ENCODE results near the gene CAGE1.
"Not testable (repeated sequence)": the region's sequence is repeated elsewhere in the genome, so short reads cannot be mapped to it uniquely, and the experiment has no call there.

Gene CAGE1

DNA sequence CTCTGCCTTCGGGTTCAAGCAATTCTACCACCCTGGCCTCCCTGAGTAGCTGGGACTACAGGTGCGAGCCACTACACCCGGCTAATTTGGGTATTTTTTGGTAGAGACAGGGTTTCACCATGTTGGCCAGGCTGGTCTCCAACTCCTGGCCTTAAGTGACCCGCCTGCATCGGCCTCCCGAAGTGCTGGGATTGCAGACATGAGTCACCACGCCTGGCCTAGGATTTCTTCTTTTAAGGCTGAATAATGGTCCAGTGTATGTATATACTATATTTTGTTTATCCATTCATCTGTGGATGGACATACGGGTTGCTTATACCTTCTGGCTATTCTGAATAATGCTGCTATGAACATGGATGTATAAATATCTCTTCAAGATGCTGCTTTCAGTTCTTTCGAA lies 17.2 kb upstream of the CAGE1 start:
- DNase-seq: no peak

DNA sequence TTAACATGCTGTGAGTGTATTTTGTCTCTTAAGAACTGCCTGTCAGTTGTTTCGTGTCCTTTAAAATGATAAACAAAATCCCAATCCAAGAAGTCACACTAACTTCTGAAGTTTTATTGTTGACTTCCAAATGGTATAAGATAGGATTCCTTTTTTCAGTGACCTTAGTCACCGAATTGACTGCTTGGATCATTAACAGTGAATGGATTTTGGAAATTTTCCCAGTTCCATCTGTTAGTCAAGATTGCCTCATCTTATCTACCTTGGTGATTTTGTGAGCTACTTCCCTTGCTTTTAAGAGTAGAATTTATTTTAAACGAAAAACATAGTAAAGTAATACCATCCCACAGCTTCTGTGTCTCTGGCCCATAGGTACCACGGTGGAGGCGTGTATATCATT lies 15.0 kb upstream of the CAGE1 start:
- DNase-seq: no peak

GRCh38 chr6:7402716-7403115 lies 13.2 kb upstream of the CAGE1 start:
- no peak for DNase-seq

DNA sequence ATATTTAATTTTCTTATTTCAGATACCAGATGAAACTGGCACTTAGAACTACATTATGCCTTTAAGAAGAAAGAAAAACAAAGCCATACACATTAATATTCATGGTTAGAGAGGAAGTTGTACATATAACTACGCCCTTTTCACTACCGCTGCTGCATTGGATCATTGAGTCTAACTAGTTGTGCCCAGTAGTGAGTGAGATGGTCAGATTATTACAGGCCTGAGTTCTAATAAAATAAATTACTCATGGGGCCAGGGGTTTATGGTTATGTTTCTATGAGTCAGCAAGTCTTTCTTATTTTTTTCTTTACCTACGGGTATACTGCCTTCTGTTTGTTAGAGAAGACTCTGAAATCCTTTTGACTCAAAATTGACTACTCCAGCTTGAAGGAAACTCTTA lies 11.5 kb upstream of the CAGE1 start:
- DNase-seq: no peak

DNA sequence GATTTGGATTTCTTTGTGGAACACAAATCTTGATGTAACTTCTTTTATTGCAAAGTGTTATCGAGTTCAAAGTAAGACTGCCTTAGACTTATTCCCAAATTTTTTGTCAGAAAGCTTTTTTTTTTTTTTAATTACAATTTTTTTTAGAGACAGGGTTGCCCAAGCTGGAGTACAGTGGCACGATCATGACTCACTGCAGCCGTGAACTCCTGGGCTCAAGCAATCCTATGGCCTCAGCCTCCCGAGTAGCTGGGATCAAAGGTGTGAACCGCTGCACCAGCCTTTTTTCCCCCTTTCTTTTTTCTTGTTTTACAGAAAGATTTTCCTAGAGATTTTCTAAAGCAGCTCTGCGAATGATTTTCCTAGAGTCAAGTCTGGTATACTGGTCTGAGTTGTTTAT lies 2.9 kb upstream of the CAGE1 start:
- DNase-seq: no peak

DNA sequence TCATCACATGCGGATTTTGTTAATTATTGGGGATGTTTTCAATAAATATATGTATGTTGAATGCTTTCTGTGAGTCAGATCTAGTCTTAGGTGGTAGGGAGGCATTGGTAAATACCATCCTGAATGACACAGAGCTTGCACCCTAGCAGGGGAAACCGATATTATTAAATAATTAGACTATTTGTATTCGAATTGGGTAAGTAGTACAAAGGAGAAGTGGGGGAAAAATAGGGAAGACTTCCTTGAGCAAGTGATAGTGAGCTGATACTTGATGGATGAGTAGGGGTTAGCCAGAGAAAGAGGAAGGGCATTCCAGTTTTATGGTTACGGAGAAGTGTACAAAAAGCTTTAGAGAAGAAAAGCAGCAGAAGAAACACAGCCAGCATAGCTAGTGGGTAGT lies 1.6 kb upstream of the CAGE1 start:
- no peak for DNase-seq

DNA sequence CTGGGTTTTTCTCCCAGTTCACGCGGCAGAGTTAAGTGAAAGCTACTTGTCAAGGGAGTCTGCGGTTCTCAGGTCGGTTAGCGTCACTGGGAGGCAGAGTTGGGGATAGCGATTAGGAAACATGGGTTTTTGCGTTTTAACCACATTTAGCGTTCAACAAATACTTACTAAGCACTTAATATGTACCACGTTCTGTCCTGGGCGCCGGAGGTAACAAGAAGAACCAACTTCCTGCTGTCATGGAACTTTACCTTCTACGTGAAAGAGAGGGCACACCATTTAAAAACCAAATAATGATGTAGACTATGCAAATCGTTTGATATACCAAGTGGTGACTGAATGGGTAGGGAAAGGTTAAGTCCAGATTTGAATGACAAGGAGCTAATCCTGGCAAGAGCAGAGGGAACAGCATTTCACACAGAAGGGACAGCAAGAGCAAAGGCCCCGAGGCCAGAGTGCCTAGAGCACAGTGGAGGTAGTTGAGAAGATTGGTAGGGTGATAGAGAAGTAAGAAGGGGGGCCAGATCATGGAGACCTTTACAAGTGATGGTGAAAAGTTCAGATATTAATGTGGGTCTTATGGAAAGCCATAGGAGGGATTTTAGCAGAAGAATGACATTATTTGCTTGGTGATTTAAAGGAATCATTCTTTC lies 810 bp upstream of the CAGE1 start:
- DNase-seq: no peak

DNA sequence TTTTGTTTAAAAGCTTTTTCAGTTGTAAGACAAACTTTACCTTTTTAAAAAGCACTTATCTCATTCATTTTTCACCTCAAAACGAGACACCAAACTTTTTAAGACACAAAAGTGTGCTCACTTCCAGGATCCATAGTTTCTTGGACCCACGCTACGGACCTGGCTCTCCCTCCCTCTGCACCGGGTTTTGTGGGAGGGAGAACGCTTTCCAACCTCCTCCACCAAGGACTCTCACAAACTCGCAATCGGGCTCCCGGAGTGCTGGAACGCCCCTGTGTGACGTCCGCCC lies 436 bp downstream of the CAGE1 start:
- DNase-seq: no peak

DNA sequence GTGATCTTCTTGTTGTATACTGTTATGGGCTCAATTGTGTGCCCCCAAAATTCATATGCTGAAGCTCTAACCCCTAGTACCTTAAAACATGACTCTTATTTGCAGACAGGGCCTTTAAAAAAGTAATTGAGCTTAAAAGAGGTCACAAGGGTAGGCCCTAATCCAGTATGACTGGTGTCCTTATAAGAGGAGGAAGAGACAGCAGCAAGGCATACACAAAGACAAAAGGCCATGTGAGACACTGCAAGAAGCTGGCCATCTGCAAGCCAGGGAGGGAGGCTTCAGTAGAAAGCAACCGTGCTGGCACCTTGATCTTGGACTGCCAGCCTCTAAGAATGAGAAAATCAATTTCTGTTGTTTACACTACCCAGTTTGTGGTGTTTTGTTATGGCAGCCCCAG lies 8.4 kb downstream of the CAGE1 start:
- DNase-seq: no peak

GRCh38 chr6:7378740-7379139 lies 10.8 kb downstream of the CAGE1 start:
- DNase-seq: no peak

DNA sequence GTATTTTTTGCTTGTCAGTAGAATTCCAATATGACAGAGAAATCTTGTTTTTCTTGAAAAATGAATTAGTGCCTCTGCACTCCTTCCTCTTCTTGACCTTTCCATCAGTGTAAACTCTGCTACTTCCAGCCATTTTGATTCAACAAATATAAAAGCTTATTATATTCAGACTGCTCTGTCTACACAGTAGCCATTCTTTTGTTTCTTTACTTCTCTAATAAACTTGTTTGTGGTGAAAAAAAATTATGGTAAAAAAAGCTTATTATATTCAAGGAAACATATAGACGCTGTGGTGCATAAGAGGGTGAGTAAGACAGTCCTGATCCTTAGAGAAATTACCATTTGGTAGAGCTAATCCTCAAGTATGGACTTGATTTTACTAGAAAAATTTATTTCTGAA lies 11.6 kb downstream of the CAGE1 start:
- DNase-seq: no peak

GRCh38 chr6:7373739-7374138 lies 15.8 kb downstream of the CAGE1 start:
- no peak for DNase-seq

GRCh38 chr6:7367408-7367807 lies 22.1 kb downstream of the CAGE1 start:
- no peak for DNase-seq

DNA sequence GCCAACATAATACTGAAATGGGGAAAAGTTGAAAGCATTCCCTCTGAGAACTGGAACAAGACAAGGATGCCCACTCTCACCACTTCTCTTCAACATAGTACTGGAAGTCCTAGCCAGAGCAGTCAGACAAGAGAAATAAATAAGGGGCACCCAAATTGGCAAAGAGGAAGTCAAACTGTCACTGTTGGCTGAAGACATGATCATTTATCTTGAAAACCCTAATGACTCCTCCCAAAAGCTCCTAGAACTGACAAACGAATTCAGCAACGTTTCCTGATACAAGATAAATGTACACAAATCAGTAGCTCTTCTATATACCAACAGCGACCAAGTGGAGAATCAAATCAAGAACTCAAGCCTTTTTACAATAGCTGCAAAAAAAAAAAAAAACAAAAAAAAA lies 37.6 kb downstream of the CAGE1 start:
- not testable (repeated sequence) for DNase-seq

- DNase-seq: not testable (repeated sequence)
These were observed 39.0 kb downstream of the CAGE1 start for GRCh38 chr6:7350591-7350990.

GRCh38 chr6:7347551-7347997 lies 42.0 kb downstream of the CAGE1 start:
- DNase-seq: not testable (repeated sequence)

- DNase-seq: not testable (repeated sequence)
These were observed 44.6 kb downstream of the CAGE1 start for GRCh38 chr6:7344773-7345450.

DNA sequence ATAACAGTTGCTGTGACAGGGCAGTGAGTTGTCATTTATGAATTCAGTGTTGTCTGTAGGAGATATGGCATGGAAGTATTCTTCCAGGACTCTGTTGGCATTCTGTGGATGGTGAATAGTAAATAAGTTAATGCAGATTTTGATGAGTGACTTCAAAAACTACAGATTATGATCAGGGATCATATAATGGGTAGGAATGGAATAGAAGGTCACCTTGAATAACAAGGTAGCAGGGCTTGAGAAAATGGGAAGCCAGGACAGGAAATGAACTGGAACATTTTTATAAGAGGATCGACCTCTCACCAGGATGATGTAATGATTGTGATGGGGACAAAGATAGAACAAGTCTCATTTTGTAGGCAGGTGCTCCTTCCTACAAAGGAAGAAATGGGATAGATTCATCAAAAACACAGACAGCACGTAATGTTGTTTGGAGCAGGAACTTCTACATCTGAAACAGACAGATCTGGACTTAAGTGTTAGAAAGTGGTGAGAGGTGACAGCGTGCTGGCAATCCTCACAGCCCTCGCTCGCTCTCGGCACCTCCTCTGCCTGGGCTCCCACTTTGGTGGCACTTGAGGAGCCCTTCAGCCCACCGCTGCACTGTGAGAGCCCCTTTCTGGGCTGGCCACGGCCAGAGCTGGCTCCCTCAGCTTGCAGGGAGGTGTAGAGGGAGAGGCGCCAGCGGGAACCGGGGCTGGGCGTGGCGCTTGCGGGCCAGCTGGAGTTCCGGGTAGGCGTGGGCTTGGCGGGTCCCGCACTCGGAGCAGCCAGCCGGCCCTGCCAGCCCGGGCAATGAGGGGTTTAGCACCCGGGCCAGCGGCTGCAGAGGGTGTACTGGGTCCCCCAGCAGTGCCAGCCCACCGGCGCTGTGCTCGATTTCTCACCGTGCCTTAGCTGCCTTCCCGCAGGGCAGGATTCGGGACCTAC lies 45.7 kb downstream of the CAGE1 start:
- DNase-seq: no peak

- no peak for DNase-seq
These were observed 47.4 kb downstream of the CAGE1 start for GRCh38 chr6:7341989-7342742.

DNA sequence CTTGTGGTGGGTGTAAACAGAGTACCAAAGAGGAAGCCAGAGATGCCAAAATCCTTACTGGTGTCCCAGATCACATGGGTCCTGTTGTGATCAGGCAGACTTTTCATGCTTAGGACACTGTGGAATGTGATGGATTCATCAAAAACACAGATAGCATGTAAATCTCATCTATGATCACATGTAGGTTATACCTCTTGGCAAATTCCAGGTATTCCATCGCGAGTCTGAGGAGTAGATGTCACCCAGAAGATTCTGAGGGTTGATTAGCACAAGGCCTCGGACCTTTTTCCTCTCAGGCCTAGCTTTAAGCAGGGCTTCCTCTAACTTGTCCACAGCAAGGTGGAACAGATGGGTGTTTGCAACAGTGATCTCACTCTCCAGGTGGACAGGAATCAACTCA lies 48.3 kb downstream of the CAGE1 start:
- DNase-seq: no peak

DNA sequence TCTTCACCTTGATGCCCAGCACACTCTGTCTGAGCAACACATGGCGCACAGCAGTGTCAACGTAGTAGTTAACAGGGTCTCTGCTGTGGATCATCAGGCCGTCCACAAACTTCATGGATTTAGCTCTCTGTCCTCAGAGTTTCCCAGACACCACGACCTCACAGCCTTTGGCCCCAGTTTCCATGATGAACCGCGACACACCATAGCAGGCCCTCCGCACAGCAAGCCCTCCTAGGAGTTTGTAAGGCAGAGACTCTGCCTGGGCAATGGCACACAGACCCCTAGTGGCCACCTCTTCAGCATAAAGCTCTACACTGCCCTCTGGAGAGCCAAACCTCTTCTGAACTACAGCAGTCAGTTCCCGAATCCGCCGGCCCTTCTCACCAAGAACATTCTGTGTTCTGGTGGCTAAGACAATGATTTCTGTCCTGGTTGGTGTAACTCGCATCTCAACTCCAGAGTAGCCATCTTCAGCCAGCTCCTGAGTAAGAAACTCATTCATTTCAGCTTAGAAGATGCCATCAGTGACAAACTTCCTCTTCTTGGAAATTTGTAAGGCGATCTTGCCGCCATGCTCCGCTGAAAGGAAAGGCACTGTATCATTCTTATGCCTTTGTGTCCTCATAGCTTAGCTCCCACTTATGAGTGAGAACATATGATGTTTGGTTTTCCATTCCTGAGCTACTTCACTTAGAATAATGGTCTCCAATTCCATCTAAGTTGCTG lies 50.4 kb downstream of the CAGE1 start:
- DNase-seq: not testable (repeated sequence)

GRCh38 chr6:7338031-7338430 lies 51.5 kb downstream of the CAGE1 start:
- DNase-seq: no peak

DNA sequence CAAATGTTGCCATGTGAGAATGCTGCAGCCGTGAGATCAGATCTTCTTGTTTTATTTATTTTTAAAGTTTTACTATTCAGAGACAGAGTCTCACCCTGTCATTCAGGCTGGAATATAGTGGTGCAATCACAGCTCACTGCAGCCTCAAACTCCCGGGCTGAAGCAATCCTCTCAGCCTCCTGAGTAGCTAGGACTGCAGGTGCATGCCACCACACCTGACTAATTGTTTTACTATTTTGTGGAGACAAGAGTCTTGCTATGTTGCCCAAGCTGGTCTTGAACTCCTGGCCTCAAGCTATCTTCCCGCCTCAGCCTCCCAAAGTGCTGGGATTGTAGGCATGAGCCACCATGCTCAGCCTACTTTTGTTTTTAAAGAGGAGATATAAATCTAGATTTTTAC lies 54.0 kb downstream of the CAGE1 start:
- no peak for DNase-seq

Data from activated naive CD4-positive, alpha-beta T cell treated with anti-CD3 and anti-CD28 coated beads, Interleukin-2, amount 50 U/mL, for 16 hours (primary cell).